A549 (cell line): ENCODE measurements around the gene SAMD8. TPM values are rescaled to one million over a fixed set of nuclear protein-coding genes. Genes with fewer than 3 reads are reported as not detected.

Experiments
- ATOH8 ChIP-seq: fragments of 250-450 bp; sonication (Bioruptor Pico); IDR thresholded peaks from 2 replicates; pipeline ENCODE4 v1.5.0; 2020; ENCODE audit warnings: low read depth, mild to moderate bottlenecking, moderate library complexity
- CBX8 ChIP-seq: fragments of 200-600 bp; sonication (generic); IDR thresholded peaks from 2 replicates; pipeline ENCODE4 v1.6.1; 2016
- CEBPB ChIP-seq, 2 experiments: fragments of >200 bp in 1 of 2; sonication (Bioruptor Twin) in 1 of 2; formaldehyde crosslinking in 1 of 2; IDR thresholded peaks; 2 replicates each; pipeline ENCODE4 v1.6.1; 2012 to 2016
- CHD4 ChIP-seq: fragments of 200-600 bp; sonication (generic); IDR thresholded peaks from 2 replicates; pipeline ENCODE4 v1.6.1; 2016; ENCODE audit warnings: antibody characterized with exemption, mild to moderate bottlenecking, borderline replicate concordance
- CTCF ChIP-seq: fragments of >200 bp; sonication (Bioruptor Twin); formaldehyde crosslinking; IDR thresholded peaks from 3 replicates; pipeline ENCODE4 v1.5.1; 2016
- E2F6 ChIP-seq: IDR thresholded peaks from 2 replicates; pipeline ENCODE4 v1.6.1; 2012; ENCODE audit warnings: low read depth, borderline replicate concordance
- ELK1 ChIP-seq: fragments of 150-350 bp; IDR thresholded peaks from 2 replicates; pipeline ENCODE4 v1.6.1; 2014; ENCODE audit warnings: low read depth, mild to moderate bottlenecking, low read length
- EP300 ChIP-seq, 2 experiments: fragments of >200 bp; sonication (Bioruptor Twin); formaldehyde crosslinking; IDR thresholded peaks; 2 replicates in 1 of 2; 3 replicates in 1 of 2; pipeline ENCODE4 v1.6.1; 2016 to 2017
- FOXS1 ChIP-seq: fragments of 250-450 bp; sonication (Bioruptor Pico); IDR thresholded peaks from 2 replicates; pipeline ENCODE4 v1.5.0; 2020; ENCODE audit warnings: mild to moderate bottlenecking, moderate library complexity
- HDAC2 ChIP-seq: fragments of 200-600 bp; sonication (generic); IDR thresholded peaks from 2 replicates; pipeline ENCODE4 v1.6.1; 2016
- HES2 ChIP-seq: fragments of >200 bp; sonication (Bioruptor Twin); formaldehyde crosslinking; IDR thresholded peaks from 2 replicates; pipeline ENCODE4 v1.6.1; 2016
- HEYL ChIP-seq: fragments of 250-450 bp; sonication (Bioruptor Pico); IDR thresholded peaks from 2 replicates; pipeline ENCODE4 v1.8.0; 2021; ENCODE audit warnings: mild to moderate bottlenecking, moderate library complexity
- HOXA7 ChIP-seq: fragments of 250-450 bp; sonication (Bioruptor Pico); IDR thresholded peaks from 2 replicates; pipeline ENCODE4 v1.5.0; 2020; ENCODE audit warnings: mild to moderate bottlenecking, moderate library complexity
- HOXB13 ChIP-seq: fragments of 250-450 bp; sonication (Bioruptor Pico); IDR thresholded peaks from 2 replicates; pipeline ENCODE4 v1.5.0; 2020; ENCODE audit warnings: low read depth, mild to moderate bottlenecking, moderate library complexity
- JUN ChIP-seq, 2 experiments: fragments of >200 bp; sonication (Bioruptor Twin); formaldehyde crosslinking; IDR thresholded peaks; 2 replicates in 1 of 2; 3 replicates in 1 of 2; pipeline ENCODE4 v1.6.1; 2016 to 2017
- KDM1A ChIP-seq: fragments of 200-600 bp; sonication (generic); IDR thresholded peaks from 2 replicates; pipeline ENCODE4 v1.6.1; 2016; ENCODE audit warnings: low read depth, mild to moderate bottlenecking
- KDM5A ChIP-seq: fragments of 200-600 bp; sonication (generic); IDR thresholded peaks from 2 replicates; pipeline ENCODE4 v1.6.1; 2016; ENCODE audit warnings: antibody characterized with exemption, mild to moderate bottlenecking
- MYC ChIP-seq: IDR thresholded peaks from 2 replicates; pipeline ENCODE4 v1.6.1; 2012; ENCODE audit warnings: mild to moderate bottlenecking, inconsistent platforms, low read length, improper control_type of control experiment, borderline replicate concordance
- NPAS2 ChIP-seq: fragments of 250-450 bp; sonication (Bioruptor Pico); IDR thresholded peaks from 2 replicates; pipeline ENCODE4 v1.8.0; 2022; ENCODE audit warnings: mild to moderate bottlenecking, moderate library complexity, borderline replicate concordance
- PBX3 ChIP-seq: IDR thresholded peaks from 2 replicates; pipeline ENCODE4 v1.6.1; 2012
- PHF8 ChIP-seq: fragments of 200-600 bp; sonication (generic); IDR thresholded peaks from 2 replicates; pipeline ENCODE4 v1.6.1; 2016; ENCODE audit warnings: low read depth, mild to moderate bottlenecking, antibody characterized with exemption, moderate library complexity, borderline replicate concordance
- POLR2AphosphoS2 ChIP-seq: conservative IDR thresholded peaks from 2 replicates; pipeline ENCODE4 v1.6.1; 2012; ENCODE audit warnings: low read length, improper control_type of control experiment, inconsistent platforms
- RAD21 ChIP-seq, 2 experiments: fragments of >200 bp in 1 of 2; sonication (Bioruptor Twin) in 1 of 2; formaldehyde crosslinking in 1 of 2; IDR thresholded peaks in 1 of 2; conservative IDR thresholded peaks in 1 of 2; 2 replicates in 1 of 2; 3 replicates in 1 of 2; pipeline ENCODE4 v1.6.1; 2012 to 2018; ENCODE audit warnings: inconsistent platforms in 1 of 2
- RARB ChIP-seq: fragments of 250-450 bp; sonication (Bioruptor Pico); IDR thresholded peaks from 2 replicates; pipeline ENCODE4 v1.8.0; 2021; ENCODE audit warnings: mild to moderate bottlenecking, moderate library complexity
- RCOR1 ChIP-seq: fragments of 150-350 bp; IDR thresholded peaks from 2 replicates; pipeline ENCODE4 v1.6.1; 2014; ENCODE audit warnings: antibody characterized with exemption, low read length, low read depth
- REST ChIP-seq: fragments of 200-600 bp; sonication (generic); IDR thresholded peaks from 2 replicates; pipeline ENCODE4 v1.6.1; 2016; ENCODE audit warnings: antibody characterized with exemption, mild to moderate bottlenecking, moderate library complexity
- RFX5 ChIP-seq: fragments of 450-650 bp; IDR thresholded peaks from 2 replicates; pipeline ENCODE4 v1.7.1; 2014; ENCODE audit warnings: antibody characterized with exemption, mild to moderate bottlenecking, moderate library complexity
- RNF2 ChIP-seq: fragments of 200-600 bp; sonication (generic); IDR thresholded peaks from 2 replicates; pipeline ENCODE4 v1.6.1; 2016; ENCODE audit warnings: low read depth, mild to moderate bottlenecking, antibody characterized with exemption, moderate library complexity, borderline replicate concordance
- SMC3 ChIP-seq: fragments of >200 bp; sonication (Bioruptor Twin); formaldehyde crosslinking; IDR thresholded peaks from 3 replicates; pipeline ENCODE4 v1.6.1; 2018; ENCODE audit warnings: inconsistent platforms
- SREBF2 ChIP-seq: fragments of 450-650 bp; IDR thresholded peaks from 2 replicates; pipeline ENCODE4 v1.6.1; 2014; ENCODE audit warnings: mild to moderate bottlenecking, moderate library complexity
- USF2 ChIP-seq: fragments of 450-650 bp; IDR thresholded peaks from 2 replicates; pipeline ENCODE4 v1.6.1; 2014; ENCODE audit warnings: antibody characterized with exemption
- ZC3H11A ChIP-seq: fragments of 450-650 bp; IDR thresholded peaks from 2 replicates; pipeline ENCODE4 v1.6.1; 2014; ENCODE audit warnings: antibody characterized with exemption, mild to moderate bottlenecking
- ZFP36 ChIP-seq: fragments of 450-650 bp; IDR thresholded peaks from 2 replicates; pipeline ENCODE4 v1.6.1; 2014; ENCODE audit warnings: borderline replicate concordance; ENCODE audit not compliant: partially characterized antibody
- ZSCAN20 ChIP-seq: fragments of 250-450 bp; sonication (Bioruptor Pico); IDR thresholded peaks from 2 replicates; pipeline ENCODE4 v1.8.0; 2022; ENCODE audit warnings: mild to moderate bottlenecking, moderate library complexity
- polyA plus RNA-seq, 4 experiments: library from polyadenylated mRNA; depleted of rRNA in 3 of 4; stranded (reverse); fragments of >200 nt; fragmentation: RNase III in 1 of 4; extraction: RNeasy Plus Mini Kit Qiagen cat#74134 plus additional on column Dnase treatment in 1 of 4; gene quantifications; 2 replicates in 3 of 4; 3 replicates in 1 of 4; pipeline ENCODE4 v1.2.3, GENCODE V29; 2011 to 2017

SAMD8 gene
- polyA plus RNA-seq, 2 of the 4 experiments (the other 2 are of a cell fraction), result 10.9 to 27.9 TPM

- TF ChIP-seq REST (no peak), CEBPB (IDR thresholded peaks at IDR 0.05) (no peak), SMC3 (no peak), EP300 (IDR thresholded peaks at IDR 0.05) (no peak), ZFP36 (no peak), RNF2 (no peak), ELK1 (no peak), RAD21 (conservative IDR thresholded peaks at IDR 0.05 in 1 of 2, IDR thresholded peaks at IDR 0.05 in 1 of 2) (0 out of 5 replicates have a peak, but pooled peaks of 1 of the 2 experiments have one; percentile 9), E2F6 (peak; percentile 83), RARB (CRISPR knock-in tag) (no peak), JUN (IDR thresholded peaks at IDR 0.05) (no peak), MYC (no peak), POLR2AphosphoS2 (no peak), PBX3 (no peak), RFX5 (0 out of 2 replicates have a peak, but pooled peaks have one; percentile 10), FOXS1 (CRISPR knock-in tag) (no peak), ZSCAN20 (CRISPR knock-in tag) (no peak), HDAC2 (no peak), USF2 (no peak), KDM5A (no peak), HEYL (CRISPR knock-in tag) (no peak), CTCF (no peak), CHD4 (no peak), NPAS2 (CRISPR knock-in tag) (no peak), KDM1A (no peak), RCOR1 (no peak), ATOH8 (no peak; the same call in none of the 2 replicates), ZC3H11A (0 out of 2 replicates have a peak, but pooled peaks have one; percentile 7), HOXB13 (CRISPR knock-in tag) (peak; percentile 96; the same call in 1 of the 2 replicates), HOXA7 (no peak; the same call in 1 of the 2 replicates), SREBF2 (no peak), PHF8 (peak; percentile 71; the same call in 1 of the 2 replicates), HES2 (no peak), CBX8 (no peak)
Measured at GRCh38 chr10:75209921-75210281, 98.4 kb downstream of the SAMD8 start (continued).
